Astrocyte of the hippocampus (primary cell): ENCODE results near the gene SPRY1.

ENCODE experiments used
- DNase-seq: peaks from one replicate; pipeline ENCODE4 v3.0.0; 2011; ENCODE audit warnings: low read depth, low spot score

Gene SPRY1

DNA sequence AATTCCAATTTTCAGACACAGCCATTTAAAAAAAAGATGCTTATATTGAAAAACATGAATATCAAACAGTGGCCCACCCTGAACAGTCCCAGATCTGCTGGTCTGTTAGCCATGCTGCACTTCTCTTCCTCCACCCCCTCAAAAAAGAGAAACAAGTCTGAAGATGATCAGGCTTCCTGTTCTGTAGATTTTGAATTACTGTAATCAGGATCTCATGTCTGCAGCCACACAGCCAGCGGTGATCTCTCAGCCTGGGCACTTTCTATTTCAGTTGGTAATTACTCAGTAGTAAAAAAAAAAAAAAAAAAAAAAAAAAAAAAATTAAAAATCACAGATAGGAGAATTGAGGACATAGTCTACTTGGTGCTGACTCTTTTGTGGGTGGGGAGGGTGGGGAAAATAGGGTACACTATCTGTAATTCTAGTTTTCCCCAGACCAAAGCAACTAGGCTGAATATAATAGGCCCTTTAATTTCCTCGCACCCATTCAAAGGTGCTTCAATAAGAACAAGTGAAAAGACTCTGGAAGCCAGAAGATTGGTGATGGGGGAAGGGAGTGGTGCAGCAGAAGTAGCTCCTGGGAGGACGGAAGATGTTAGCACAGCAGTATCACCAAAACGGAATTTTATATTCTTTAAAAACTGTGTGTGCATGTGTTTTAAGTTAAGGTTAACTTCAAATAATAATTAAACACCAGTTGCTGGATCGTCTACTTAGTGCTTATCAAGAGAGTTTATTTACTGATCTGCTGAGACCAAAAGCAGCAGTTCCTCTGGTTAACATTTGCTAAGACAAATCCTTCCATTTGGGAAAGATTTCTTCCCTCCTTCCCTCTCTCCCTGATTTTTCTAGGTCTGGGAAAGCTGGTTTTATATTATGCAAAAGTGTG lies 47.0 kb downstream of the SPRY1 start:
- DNase-seq: no peak

DNA sequence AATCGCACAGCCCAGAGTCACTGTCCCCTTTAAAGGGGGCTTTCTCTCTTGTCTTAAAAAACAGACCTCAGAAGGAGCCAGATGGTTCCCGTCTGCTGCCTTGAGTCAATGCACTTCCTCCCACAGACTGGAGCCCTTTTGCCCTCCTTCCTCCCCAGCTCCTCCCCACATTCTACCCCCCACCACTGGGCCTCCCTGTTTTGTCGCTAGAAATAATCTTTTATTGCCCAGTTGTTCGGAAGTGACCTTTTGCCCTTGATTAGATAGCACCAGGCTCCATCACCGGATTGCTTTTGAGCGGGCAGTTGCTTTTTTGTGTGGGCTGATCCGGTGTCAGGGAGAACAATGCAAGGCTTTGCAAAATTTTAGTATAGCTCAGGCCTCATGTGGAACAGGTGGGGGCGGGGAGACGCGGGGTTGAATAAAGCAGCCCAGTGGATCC lies 47.7 kb downstream of the SPRY1 start:
- DNase-seq: peak; percentile 8

DNA sequence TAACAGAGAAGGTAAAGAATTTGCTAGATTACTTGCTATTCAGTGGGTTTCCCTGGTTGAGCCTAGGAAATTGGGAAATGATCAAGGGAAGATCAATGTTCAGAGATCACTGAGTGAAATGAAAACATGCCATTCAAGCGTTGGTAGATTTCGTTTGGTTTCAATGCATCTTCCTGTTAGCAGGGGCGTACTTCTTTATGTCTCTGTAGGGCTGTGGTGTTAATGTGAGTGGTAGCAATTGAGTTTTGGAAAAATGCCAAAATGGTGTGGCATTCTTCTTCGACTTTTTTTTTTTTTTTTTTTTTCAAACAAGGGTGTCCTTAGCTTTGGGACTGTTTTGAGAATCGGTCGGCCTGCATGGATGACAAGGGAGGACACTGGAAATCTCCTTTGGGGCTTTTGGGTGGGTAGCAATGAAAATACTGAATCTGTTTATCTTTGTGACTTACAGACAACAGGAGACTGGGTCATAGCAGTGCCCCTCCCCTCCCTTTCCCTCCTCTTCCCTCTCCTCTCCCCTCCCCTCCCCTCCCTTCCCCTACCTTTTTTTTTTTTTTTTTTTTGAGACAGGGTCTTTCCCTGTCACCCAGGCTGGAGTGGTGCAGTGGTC lies 50.4 kb downstream of the SPRY1 start:
- no peak for DNase-seq

DNA sequence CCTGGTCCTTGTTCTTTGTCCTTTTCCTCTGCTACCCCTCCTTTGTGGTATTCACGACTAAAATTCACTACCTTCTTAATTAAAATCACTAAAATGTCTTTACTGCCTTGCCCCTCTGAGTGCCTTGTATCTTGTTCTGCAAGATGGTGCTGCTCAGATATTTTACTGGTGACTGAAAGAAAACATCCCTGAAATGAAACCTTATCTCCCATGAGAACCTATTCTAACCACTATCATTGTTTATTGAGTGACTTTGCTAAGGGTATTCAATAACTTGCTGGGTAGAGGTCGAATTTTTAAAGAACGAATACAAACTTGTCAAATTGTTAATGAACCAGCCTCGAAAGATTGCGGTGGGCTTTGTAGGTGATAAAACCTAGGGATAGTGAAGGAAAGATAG lies 52.8 kb downstream of the SPRY1 start:
- DNase-seq: no peak

DNA sequence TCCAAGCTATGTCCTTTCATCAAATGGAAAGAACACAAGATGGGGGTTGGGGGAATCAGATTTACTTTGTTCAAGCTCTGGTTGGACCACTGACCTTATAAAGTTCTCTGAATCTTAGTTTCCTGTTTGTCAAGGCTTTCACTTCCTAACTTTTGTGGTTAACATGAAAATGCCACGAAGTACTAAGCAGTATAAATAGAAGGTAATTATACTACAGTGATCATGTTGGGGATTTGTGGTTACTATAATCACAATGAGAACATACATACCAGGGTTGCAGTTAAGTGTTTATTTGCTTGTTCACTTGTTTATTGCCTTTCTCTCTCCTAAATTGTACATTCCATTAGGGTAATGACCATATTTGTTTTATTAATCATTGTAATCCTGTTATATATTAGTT lies 53.2 kb downstream of the SPRY1 start:
- DNase-seq: peak; percentile 68

DNA sequence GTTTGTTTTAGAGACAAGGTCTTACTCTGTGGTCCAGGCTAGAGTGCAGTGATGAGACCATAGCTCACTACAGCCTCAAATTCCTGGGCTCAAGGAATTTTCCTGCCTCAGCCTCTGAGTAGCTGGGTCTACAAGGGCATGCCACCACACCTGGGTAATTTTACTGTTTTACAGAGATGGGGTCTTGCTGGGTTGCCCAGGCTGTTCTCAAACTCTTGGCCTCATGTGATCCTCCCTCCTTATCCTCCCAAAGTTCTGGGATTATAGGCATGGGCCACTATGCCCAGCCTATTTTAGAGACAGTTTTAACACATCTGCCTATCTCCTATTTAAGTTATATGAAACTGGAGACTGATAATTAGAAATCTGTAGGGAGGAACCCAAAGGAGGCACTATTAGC lies 53.8 kb downstream of the SPRY1 start:
- DNase-seq: no peak

DNA sequence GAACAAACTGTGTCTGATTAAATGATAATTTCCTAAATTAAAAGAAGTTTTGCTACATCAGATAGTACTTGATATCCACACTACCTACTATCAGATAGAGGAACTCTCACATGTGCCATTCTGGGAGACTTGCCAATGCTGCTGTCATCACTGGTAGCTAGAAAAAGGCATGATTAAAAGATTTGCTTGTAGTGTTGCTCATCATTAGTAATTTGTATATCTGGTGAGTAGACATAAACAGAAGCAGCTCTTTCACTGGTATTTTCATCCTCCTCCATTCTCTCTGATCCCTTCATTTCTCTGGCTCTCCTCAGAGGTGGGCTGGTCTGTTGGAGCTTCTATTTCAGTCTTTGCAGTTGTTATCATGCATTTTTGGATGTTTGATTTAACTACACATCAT lies 56.0 kb downstream of the SPRY1 start:
- peak; percentile 68 for DNase-seq

DNA sequence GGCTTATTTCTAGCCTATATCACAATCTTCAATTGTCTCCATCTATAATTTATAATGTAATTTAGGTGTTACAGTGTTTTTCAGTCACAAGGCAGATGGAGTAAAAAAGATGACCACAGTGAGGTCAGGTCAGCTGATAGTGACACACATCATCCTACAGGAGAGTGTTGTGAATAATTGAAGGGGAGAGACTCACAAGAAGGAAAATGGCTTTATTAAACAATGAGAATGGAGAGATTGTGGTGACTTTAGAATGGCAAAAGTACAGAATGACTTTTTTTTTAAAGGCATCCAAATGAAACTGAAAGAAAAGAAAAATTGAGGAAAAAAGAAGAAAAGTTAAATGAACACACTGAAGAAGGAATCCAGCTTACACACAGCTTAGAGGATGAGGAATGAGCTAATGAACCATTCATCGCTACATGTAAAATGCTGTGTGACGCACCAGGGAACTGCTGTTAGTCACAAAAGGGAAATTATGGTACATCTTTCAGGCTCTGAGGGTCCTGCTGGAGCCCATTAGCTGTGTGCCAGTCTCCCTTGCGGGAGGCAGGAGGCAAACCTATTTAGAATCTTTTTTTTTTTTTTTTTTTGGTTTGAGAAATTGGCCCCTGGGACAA lies 56.6 kb downstream of the SPRY1 start:
- peak; percentile 49 for DNase-seq
